Gastrocnemius medialis (tissue), 4 donors: ENCODE results near the gene C2orf76.

ENCODE experiments used
- CTCF ChIP-seq, 5 experiments: fragments of 450-650 bp in 3 of 5; fragments of 200-600 bp in 2 of 5; sonication (generic) in 2 of 5; IDR thresholded peaks in 4 of 5; conservative IDR thresholded peaks in 1 of 5; 1 replicate in 4 of 5; 2 replicates in 1 of 5; pipeline ENCODE4 v1.5.1; 2016 to 2019; ENCODE audit warnings: antibody characterized with exemption in 5 of 5, mild to moderate bottlenecking in 3 of 5, moderate library complexity in 3 of 5
- POLR2A ChIP-seq, 2 donors: fragments of 450-650 bp; IDR thresholded peaks; one replicate each; pipeline ENCODE4 v1.6.1; 2017; ENCODE audit warnings: antibody characterized with exemption in 2 of 2, mild to moderate bottlenecking in 2 of 2, moderate library complexity in 2 of 2

GRCh38 chr2:119359774-119360173 is 6.9 kb downstream of the C2orf76 start:
- TF ChIP-seq CTCF (IDR thresholded peaks at IDR 0.05 in 4 of 5, conservative IDR thresholded peaks at IDR 0.05 in 1 of 5), result no peak
- no peak for TF ChIP-seq POLR2A (IDR thresholded peaks at IDR 0.05)
